ENCODE measurements around the gene WNT3. TPM values are rescaled to one million over a fixed set of nuclear protein-coding genes. Genes with fewer than 3 reads are reported as not detected.
"Not testable (repeated sequence)": the region's sequence is repeated elsewhere in the genome, so short reads cannot be mapped to it uniquely, and the experiment has no call there.

WNT3 gene
- total RNA-seq, 2 experiments from 2014 or later = 0.10 TPM; not detected in 1

- POLR2A ChIA-PET = no interaction called here
- CTCF ChIA-PET = no interaction called here
Measured at GRCh38 chr17:46817151-46817900, 1.2 kb downstream of the WNT3 start.

GRCh38 chr17:46815474-46816353, 2.8 kb downstream of the WNT3 start:
- CTCF ChIA-PET = interaction anchor here (0.6 kb wide), 1 partner anchor 157 kb away, joined by 4 read pairs; no protein-coding TSS in a partner anchor
- POLR2A ChIA-PET = no interaction called here

GRCh38 chr17:46814446-46814845, 4.0 kb downstream of the WNT3 start:
- POLR2A ChIA-PET = no interaction called here
- CTCF ChIA-PET = no interaction called here

- POLR2A ChIA-PET = no interaction called here
- CTCF ChIA-PET = no interaction called here
Measured at GRCh38 chr17:46813920-46814319, 4.6 kb downstream of the WNT3 start.

- ChIA-PET POLR2A (no interaction called here), CTCF (interaction anchor here (0.6 to 1.0 kb wide), 2 partner anchors 39 to 1114 kb away, joined by 3 to 5 read pairs; no protein-coding TSS in a partner anchor)
Measured at GRCh38 chr17:46812624-46813318, 5.7 kb downstream of the WNT3 start.

- CTCF ChIA-PET = no interaction called here
Measured at GRCh38 chr17:46811978-46812583, 6.4 kb downstream of the WNT3 start.

GRCh38 chr17:46810837-46811236, 7.7 kb downstream of the WNT3 start:
- ChIA-PET POLR2A (no interaction called here), CTCF (no interaction called here)

More at GRCh38 chr17:46811978-46812583, 6.4 kb downstream of the WNT3 start:
- POLR2A ChIA-PET = no interaction called here

- ChIA-PET POLR2A (no interaction called here), CTCF (no interaction called here)
Measured at GRCh38 chr17:46809110-46809571, 9.4 kb downstream of the WNT3 start.

- POLR2A ChIA-PET = no interaction called here
- CTCF ChIA-PET = no interaction called here
Measured at GRCh38 chr17:46805771-46806170, 12.7 kb downstream of the WNT3 start.

GRCh38 chr17:46803544-46803943, 14.9 kb downstream of the WNT3 start:
- POLR2A ChIA-PET = no interaction called here
- CTCF ChIA-PET = no interaction called here

GRCh38 chr17:46802800-46803199, 15.7 kb downstream of the WNT3 start:
- ChIA-PET POLR2A (no interaction called here), CTCF (no interaction called here)

GRCh38 chr17:46800573-46800972, 17.9 kb downstream of the WNT3 start:
- ChIA-PET POLR2A (no interaction called here), CTCF (no interaction called here)

- ChIA-PET CTCF (no interaction called here), POLR2A (no interaction called here)
Measured at GRCh38 chr17:46796956-46797530, 21.4 kb downstream of the WNT3 start.

GRCh38 chr17:46796524-46796923, 22.0 kb downstream of the WNT3 start:
- ChIA-PET CTCF (no interaction called here), POLR2A (no interaction called here)

GRCh38 chr17:46796084-46796483, 22.4 kb downstream of the WNT3 start:
- ChIA-PET POLR2A (no interaction called here), CTCF (no interaction called here)

GRCh38 chr17:46795379-46795952, 23.0 kb downstream of the WNT3 start:
- CTCF ChIA-PET = no interaction called here
- POLR2A ChIA-PET = no interaction called here

GRCh38 chr17:46794318-46794717, 24.2 kb downstream of the WNT3 start:
- CTCF ChIA-PET = interaction anchor here (0.6 kb wide), 1 partner anchor 37 kb away, joined by 3 read pairs; no protein-coding TSS in a partner anchor
- POLR2A ChIA-PET = interaction anchor here (0.6 kb wide), 1 partner anchor 82 kb away, joined by 4 read pairs; no protein-coding TSS in a partner anchor

- ChIA-PET POLR2A (no interaction called here), CTCF (no interaction called here)
Measured at GRCh38 chr17:46793541-46793940, 25.0 kb downstream of the WNT3 start.

- POLR2A ChIA-PET = not testable (repeated sequence)
- CTCF ChIA-PET = interaction anchor here (0.6 kb wide), 1 partner anchor 872 kb away, joined by 3 read pairs; no protein-coding TSS in a partner anchor
Measured at GRCh38 chr17:46793023-46793422, 25.5 kb downstream of the WNT3 start.

All from activated CD8-positive, alpha-beta memory T cell treated with anti-CD3 and anti-CD28 coated beads for 36 hours (primary cell).